CD14-positive monocyte (primary cell): ENCODE measurements around the gene PCDH1. TPM values are rescaled to one million over a fixed set of nuclear protein-coding genes. Genes with fewer than 3 reads are reported as not detected.

Source experiments
- DNase-seq, 3 donors: peaks; one replicate each; pipeline ENCODE4 v3.0.0-alpha.2; 2011 to 2022
- H2AFZ ChIP-seq: 2 replicates; pipeline ENCODE4 v1.6.0; 2012; ENCODE audit warnings: mild to moderate bottlenecking, low read depth, low read length, inconsistent platforms; ENCODE audit not compliant: insufficient read depth, poor library complexity, severe bottlenecking
- H3K27ac ChIP-seq, 2 donors: 1 replicate in 1 of 2; 2 replicates in 1 of 2; pipeline ENCODE4 v1.5.1; 2012 to 2013; ENCODE audit warnings: low read length in 2 of 2, control low read depth in 1 of 2, inconsistent platforms in 1 of 2, low read depth in 1 of 2, mild to moderate bottlenecking in 1 of 2
- H3K27me3 ChIP-seq, 2 donors: one replicate each; pipeline versions ENCODE4 v1.6.0 to v1.6.1; 2011 to 2013; ENCODE audit warnings: low read length in 2 of 2; ENCODE audit not compliant: control insufficient read depth in 2 of 2, insufficient read depth in 2 of 2
- H3K36me3 ChIP-seq, 2 donors: replicated peaks in 1 of 2; 1 replicate in 1 of 2; 2 replicates in 1 of 2; pipeline versions ENCODE4 v1.5.1 to v1.6.1; 2012 to 2013; ENCODE audit warnings: low read length in 2 of 2, control low read depth in 1 of 2, inconsistent platforms in 1 of 2, mild to moderate bottlenecking in 1 of 2; ENCODE audit not compliant: insufficient read depth in 2 of 2, control insufficient read depth in 1 of 2
- H3K4me1 ChIP-seq, 2 donors: 1 replicate in 1 of 2; 2 replicates in 1 of 2; pipeline versions ENCODE4 v1.5.1 to v1.6.1; 2012 to 2013; ENCODE audit warnings: low read length in 2 of 2, control low read depth in 1 of 2, inconsistent platforms in 1 of 2, mild to moderate bottlenecking in 1 of 2, moderate library complexity in 1 of 2; ENCODE audit not compliant: insufficient read depth in 2 of 2, control insufficient read depth in 1 of 2
- H3K4me2 ChIP-seq: replicated peaks from 2 replicates; pipeline ENCODE3; 2012; ENCODE audit warnings: low read length, moderate library complexity, mild to moderate bottlenecking; ENCODE audit not compliant: poor library complexity, severe bottlenecking; ENCODE audit errors: extremely low read depth
- H3K4me3 ChIP-seq, 3 experiments: fragments of 200-600 bp in 1 of 3; sonication (generic) in 1 of 3; replicated peaks in 1 of 3; 1 replicate in 2 of 3; 2 replicates in 1 of 3; pipeline ENCODE4 v1.5.1; 2011 to 2013; ENCODE audit warnings: low read length in 3 of 3, mild to moderate bottlenecking in 3 of 3, control low read depth in 2 of 3, low read depth in 2 of 3, inconsistent platforms in 1 of 3, moderate library complexity in 1 of 3
- H3K79me2 ChIP-seq: 2 replicates; pipeline ENCODE4 v1.6.0; 2012; ENCODE audit warnings: mild to moderate bottlenecking, control low read depth, inconsistent platforms, low read length, moderate library complexity; ENCODE audit not compliant: insufficient read depth
- H3K9ac ChIP-seq: 2 replicates; pipeline ENCODE4 v1.6.0; 2017; ENCODE audit warnings: low read length, mild to moderate bottlenecking; ENCODE audit not compliant: insufficient read depth, poor library complexity, severe bottlenecking
- H3K9me3 ChIP-seq, 2 donors: replicated peaks in 1 of 2; 1 replicate in 1 of 2; 2 replicates in 1 of 2; pipeline versions ENCODE4 v1.5.1 to v1.6.1; 2012 to 2013; ENCODE audit warnings: low read length in 2 of 2, control low read depth in 1 of 2; ENCODE audit not compliant: control insufficient read depth in 1 of 2, insufficient read depth in 1 of 2
- H4K20me1 ChIP-seq: 2 replicates; pipeline ENCODE4 v1.6.0; 2012; ENCODE audit warnings: mild to moderate bottlenecking, low read length, control low read depth, moderate library complexity; ENCODE audit not compliant: insufficient read depth
- H3K27ac Mint-ChIP-seq, 7 donors: one replicate each; pipeline ENCODE4 v1.8.0; 2020; ENCODE audit warnings: mild to moderate bottlenecking in 7 of 7, mixed read lengths in 7 of 7, moderate library complexity in 6 of 7, inconsistent platforms in 2 of 7
- H3K27me3 Mint-ChIP-seq, 3 donors: one replicate each; pipeline ENCODE4 v1.8.0; 2021 to 2022; ENCODE audit warnings: low read depth in 3 of 3, mild to moderate bottlenecking in 3 of 3, mixed read lengths in 3 of 3, moderate library complexity in 3 of 3, inconsistent platforms in 1 of 3
- H3K36me3 Mint-ChIP-seq, 2 donors: one replicate each; pipeline ENCODE4 v1.8.0; 2020; ENCODE audit warnings: mixed read lengths in 2 of 2, inconsistent platforms in 1 of 2, mild to moderate bottlenecking in 1 of 2
- H3K4me1 Mint-ChIP-seq: one replicate; pipeline ENCODE4 v1.8.0; 2020; ENCODE audit warnings: mild to moderate bottlenecking, mixed read lengths
- H3K4me3 Mint-ChIP-seq, 2 donors: one replicate each; pipeline ENCODE4 v1.8.0; 2020; ENCODE audit warnings: mild to moderate bottlenecking in 2 of 2, mixed read lengths in 2 of 2, moderate library complexity in 1 of 2
- H3K9me3 Mint-ChIP-seq, 7 donors: one replicate each; pipeline ENCODE4 v1.8.0; 2020 to 2022; ENCODE audit warnings: mixed read lengths in 7 of 7, mild to moderate bottlenecking in 6 of 7, moderate library complexity in 6 of 7, inconsistent platforms in 2 of 7
- WGBS: methylation state at CpG from one replicate; pipeline ENCODE4 v1.1.5; 2013; ENCODE audit warnings: missing lambda C conversion rate; ENCODE audit not compliant: insufficient coverage; 5-methylcytosine and 5-hydroxymethylcytosine counted together
- intact Hi-C, 2 donors: fragments of 100-400 bp; cut with micrococcal nuclease; formaldehyde crosslinking; loops; one replicate each; pipeline versions ENCODE4 v1.15.0 to v1.15.1; 2023
- polyA plus RNA-seq, 3 donors: library from polyadenylated mRNA; depleted of rRNA in 1 of 3; unstranded in 2 of 3; stranded (reverse) in 1 of 3; fragments of 300-500 nt in 2 of 3; fragments of >200 nt in 1 of 3; fragmentation: Illumina TruSeq in 2 of 3; gene quantifications; 1 replicate in 2 of 3; 2 replicates in 1 of 3; pipeline ENCODE4 v1.2.3, GENCODE V29; 2012 to 2021
- TF ChIP-seq, protein P1 (sequence below): fragments of 200-600 bp; IDR thresholded peaks from one replicate; pipeline ENCODE4 v1.8.0; 2022; ENCODE audit warnings: antibody characterized with exemption, mild to moderate bottlenecking

PCDH1 gene
- polyA plus RNA-seq, 3 donors = not detected

DNA sequence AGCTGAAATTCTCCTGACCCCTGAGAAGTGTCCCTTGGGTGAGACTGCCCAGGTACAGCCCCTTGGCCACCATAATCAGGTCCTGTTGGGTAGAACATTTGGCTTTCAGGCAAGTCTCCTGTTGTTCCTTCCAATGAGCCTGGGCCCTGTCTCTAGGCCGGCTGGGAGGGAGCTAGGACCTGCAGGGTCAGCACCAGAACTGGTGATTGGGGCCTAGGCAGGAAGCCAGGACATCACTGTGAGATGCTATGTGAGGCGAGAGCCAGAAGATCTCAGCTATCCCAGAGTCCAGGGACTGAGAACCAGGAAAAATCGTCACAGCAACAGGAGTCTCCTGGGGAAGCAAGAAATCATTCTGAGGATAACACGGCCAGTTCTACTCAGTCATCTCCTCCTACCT is 51.5 kb downstream of the PCDH1 start:
- no peaks in the 10 kb centered on the region for H3K36me3 ChIP-seq
- Mint-ChIP-seq H3K27me3 (peaks cover 10 to 30% (median 17%) of the 10 kb centered on the region in 3 donors), H3K36me3 (no peaks in the 10 kb centered on the region), H3K4me3 (no peak overlapping the region), H3K27ac (no peak overlapping the region), H3K9me3 (peaks cover 0 to 2% (median 0%) of the 10 kb centered on the region in 7 donors), H3K4me1 (no peaks in the 10 kb centered on the region)
- H3K27me3 ChIP-seq = no peaks in the 10 kb centered on the region
- no peaks in the 10 kb centered on the region for H4K20me1 ChIP-seq
- no peak for DNase-seq
- TF ChIP-seq, protein P1, sequence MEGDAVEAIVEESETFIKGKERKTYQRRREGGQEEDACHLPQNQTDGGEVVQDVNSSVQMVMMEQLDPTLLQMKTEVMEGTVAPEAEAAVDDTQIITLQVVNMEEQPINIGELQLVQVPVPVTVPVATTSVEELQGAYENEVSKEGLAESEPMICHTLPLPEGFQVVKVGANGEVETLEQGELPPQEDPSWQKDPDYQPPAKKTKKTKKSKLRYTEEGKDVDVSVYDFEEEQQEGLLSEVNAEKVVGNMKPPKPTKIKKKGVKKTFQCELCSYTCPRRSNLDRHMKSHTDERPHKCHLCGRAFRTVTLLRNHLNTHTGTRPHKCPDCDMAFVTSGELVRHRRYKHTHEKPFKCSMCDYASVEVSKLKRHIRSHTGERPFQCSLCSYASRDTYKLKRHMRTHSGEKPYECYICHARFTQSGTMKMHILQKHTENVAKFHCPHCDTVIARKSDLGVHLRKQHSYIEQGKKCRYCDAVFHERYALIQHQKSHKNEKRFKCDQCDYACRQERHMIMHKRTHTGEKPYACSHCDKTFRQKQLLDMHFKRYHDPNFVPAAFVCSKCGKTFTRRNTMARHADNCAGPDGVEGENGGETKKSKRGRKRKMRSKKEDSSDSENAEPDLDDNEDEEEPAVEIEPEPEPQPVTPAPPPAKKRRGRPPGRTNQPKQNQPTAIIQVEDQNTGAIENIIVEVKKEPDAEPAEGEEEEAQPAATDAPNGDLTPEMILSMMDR = no peak
- no peak overlapping the region for H3K9ac ChIP-seq
- H2AFZ ChIP-seq = no peak overlapping the region
- WGBS = 97% methylated on average over 3 of the region's 4 CpGs
- no peak overlapping the region for H3K4me3 ChIP-seq
- no peak overlapping the region for H3K4me2 ChIP-seq
- H3K9me3 ChIP-seq = no peaks in the 10 kb centered on the region
- intact Hi-C loops = loop anchor here in 1 of 2 donors (5.0 kb wide), 1 partner anchor 159 kb away; no protein-coding TSS in a partner anchor
- no peaks in the 10 kb centered on the region for H3K4me1 ChIP-seq
- no peak overlapping the region for H3K27ac ChIP-seq
- H3K79me2 ChIP-seq = no peaks in the 10 kb centered on the region

DNA sequence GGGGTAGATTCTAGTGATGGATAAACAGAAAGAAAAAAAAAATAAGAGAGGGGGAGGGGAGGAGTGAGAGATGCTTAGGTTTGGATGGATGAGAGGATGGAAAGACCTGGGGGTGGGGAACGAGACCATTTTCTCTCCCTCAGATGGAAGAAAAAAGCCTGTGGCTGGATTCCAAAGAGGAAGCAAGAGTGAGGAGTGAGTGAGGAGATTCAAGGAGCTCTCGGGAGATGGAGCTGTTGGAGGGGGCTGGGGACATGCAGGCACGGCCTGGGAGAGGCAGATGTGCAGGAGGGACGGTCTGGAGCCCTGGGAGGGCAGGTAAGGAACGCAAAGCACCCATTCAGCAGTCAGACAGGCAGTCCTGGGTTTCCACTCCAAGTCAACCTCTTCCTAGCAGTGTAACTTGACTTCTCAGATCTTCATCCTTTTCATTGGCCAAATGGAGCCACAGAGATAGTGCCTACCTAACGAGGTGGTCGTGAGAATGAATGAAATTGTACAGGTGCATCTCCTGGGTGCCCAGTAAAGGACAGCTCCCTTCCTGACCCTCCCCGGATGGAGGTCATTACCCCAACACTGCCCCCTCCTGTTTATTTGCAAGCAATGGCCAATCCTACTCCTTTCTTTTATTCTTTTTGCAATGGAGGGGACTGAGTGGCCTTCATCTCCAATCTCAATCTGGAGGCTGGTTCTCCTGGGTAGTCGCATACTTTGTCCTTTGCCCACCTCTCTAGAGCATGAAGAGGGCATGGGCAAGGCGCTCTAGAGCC is 52.2 kb downstream of the PCDH1 start:
- no peak overlapping the region for H3K4me3 ChIP-seq
- intact Hi-C loops = loop anchor here in 1 of 2 donors (5.0 kb wide), 1 partner anchor 159 kb away; no protein-coding TSS in a partner anchor
- H3K27ac Mint-ChIP-seq = no peak overlapping the region
- peaks cover 0 to 2% (median 0%) of the 10 kb centered on the region in 7 donors for H3K9me3 Mint-ChIP-seq
- no peaks in the 10 kb centered on the region for H3K36me3 ChIP-seq
- no peaks in the 10 kb centered on the region for H3K36me3 Mint-ChIP-seq
- no peak overlapping the region for H3K9ac ChIP-seq
- no peaks in the 10 kb centered on the region for H3K9me3 ChIP-seq
- H3K4me1 Mint-ChIP-seq = no peaks in the 10 kb centered on the region
- DNase-seq = no peak
- H3K4me1 ChIP-seq = no peaks in the 10 kb centered on the region
- H2AFZ ChIP-seq = no peak overlapping the region
- no peaks in the 10 kb centered on the region for H3K79me2 ChIP-seq
- peaks cover 13 to 31% (median 17%) of the 10 kb centered on the region in 3 donors for H3K27me3 Mint-ChIP-seq
- no peak overlapping the region for H3K27ac ChIP-seq
- no peaks in the 10 kb centered on the region for H3K27me3 ChIP-seq
- H4K20me1 ChIP-seq = no peaks in the 10 kb centered on the region
- TF ChIP-seq, protein P1 = peak; percentile 42
- H3K4me3 Mint-ChIP-seq = peak overlapping the region in 1 of 2 donors; percentile 36
- 83% methylated on average over 7 of the region's 10 CpGs for WGBS
- no peak overlapping the region for H3K4me2 ChIP-seq
